Right renal pelvis (tissue), 4 donors: ENCODE data around the gene ENOPH1. TPM values are rescaled to one million over a fixed set of nuclear protein-coding genes. Genes with fewer than 3 reads are reported as not detected.
"Not testable (repeated sequence)": the region's sequence is repeated elsewhere in the genome, so short reads cannot be mapped to it uniquely, and the experiment has no call there.

Experiments
- DNase-seq, 4 donors: peaks; one replicate each; pipeline ENCODE4 v3.0.0-alpha.2; 2013; ENCODE audit warnings: low read depth in 4 of 4, low spot score in 3 of 4, missing footprints in 1 of 4
- polyA plus RNA-seq, 4 donors: library from polyadenylated mRNA; unstranded; fragments of 120-200 nt; gene quantifications; one replicate each; pipeline ENCODE4 v1.2.1, GENCODE V29; 2013; ENCODE audit not compliant: insufficient read length in 4 of 4

ENOPH1 gene
- polyA plus RNA-seq, 4 donors: 73.0 to 89.7 (median 84.5) TPM

DNA sequence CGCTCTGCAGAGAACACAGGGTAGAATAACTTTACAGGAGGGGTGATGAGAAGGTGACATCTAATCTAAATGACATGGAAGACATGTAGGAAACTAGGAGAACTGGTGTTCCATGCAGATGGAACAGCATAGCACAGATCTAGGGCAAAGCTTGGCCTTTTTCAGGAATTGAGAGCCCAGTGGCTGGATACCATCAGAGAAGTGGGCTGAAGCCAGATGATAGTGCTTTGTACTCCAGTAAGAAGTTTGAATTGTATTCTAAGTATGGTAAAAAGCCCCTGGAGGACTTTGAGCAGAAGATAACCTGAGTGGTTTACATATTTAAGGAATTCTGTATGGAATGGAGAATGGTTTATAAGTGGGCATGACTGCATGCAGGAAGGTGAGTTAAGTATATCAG is 32.8 kb downstream of the ENOPH1 start:
- no peak for DNase-seq

DNA sequence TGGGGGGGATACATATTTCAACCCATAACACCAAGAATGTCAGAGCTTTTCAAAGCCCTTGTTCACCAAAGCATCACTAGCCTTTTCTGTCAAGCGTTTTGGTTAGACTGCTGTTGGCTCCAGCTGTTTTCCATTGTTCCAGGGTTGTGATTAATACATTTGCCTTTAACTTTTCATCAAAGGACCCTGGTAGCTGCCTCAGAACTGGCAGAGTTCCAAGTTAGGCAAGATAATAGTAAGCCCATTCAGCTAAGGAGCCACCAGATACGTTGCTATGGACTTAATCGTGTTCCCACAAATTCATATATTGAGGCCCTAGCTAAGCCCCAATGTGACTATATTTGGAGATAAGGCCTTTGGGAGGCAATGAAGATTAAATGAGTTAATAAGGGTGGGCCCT is 37.1 kb downstream of the ENOPH1 start:
- DNase-seq: no peak

DNA sequence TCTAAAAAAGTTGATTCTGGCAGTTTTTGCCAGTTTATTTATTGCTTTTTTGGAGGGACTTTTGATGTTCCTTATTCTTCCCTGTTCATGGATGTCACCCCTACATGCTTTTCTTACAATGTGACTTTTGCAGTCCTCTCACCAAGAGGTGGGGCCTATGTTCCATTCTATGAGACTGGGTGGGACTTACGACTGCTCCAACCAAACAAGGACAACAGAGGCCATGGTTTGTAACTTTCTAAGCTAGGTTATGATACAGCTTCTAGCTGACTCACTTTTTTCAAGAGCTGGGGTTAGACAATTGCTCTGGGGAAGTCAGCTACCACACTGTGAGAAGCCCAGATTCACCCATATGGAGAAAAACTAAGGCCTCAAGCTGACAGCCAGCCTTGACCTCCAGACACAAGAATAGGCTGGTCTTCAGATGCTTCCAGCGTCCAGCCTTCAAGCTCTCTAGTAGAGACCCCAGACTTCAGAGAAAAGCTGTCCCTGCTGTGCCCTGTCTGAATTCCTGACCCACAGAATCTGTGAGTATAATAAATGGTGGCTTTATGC is 39.5 kb downstream of the ENOPH1 start:
- no peak for DNase-seq

DNA sequence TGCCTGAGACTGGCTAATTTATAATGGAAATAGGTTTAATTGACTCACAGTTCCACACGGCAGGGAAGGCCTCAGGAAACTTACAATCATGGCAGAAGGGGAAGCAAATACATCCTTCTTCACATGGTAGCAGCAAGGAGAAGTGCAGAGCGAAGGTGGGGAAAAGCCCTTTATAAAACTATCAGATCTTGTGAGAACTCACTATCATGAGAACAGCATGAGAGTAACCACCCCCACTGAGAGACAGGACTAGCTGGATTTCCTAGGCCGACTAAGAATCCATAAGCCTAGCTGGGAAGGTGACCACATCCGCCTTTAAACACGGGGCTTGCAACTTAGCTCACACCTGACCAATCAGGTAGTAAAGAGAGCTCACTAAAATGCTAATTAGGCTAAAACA is 42.7 kb downstream of the ENOPH1 start:
- DNase-seq: not testable (repeated sequence)

DNA sequence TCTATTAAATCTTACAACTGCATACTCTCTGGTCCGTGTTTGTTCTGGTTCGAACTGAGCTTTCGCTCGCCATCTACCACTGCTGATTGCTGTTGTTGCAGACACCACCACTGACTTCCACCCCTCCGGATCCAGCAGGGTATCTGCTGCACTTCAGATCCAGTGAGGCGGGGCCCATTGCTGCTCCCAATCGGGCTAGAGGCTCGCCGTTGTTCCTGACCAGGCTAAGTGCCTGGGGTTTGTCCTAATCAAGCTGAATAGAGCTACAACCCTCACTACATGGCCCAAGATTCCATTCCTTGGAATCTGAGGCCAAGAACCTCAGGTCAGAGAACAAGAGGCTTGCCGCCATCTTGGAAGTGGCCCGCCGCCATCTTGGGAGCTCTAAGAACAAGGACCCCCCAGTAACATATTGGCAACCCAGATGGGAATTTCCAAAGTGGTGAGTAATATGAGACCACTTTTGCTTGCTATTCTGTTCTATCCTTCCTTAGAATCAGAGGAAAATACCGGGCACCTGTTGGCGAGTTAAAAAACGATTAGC is 43.3 kb downstream of the ENOPH1 start:
- no peak for DNase-seq

DNA sequence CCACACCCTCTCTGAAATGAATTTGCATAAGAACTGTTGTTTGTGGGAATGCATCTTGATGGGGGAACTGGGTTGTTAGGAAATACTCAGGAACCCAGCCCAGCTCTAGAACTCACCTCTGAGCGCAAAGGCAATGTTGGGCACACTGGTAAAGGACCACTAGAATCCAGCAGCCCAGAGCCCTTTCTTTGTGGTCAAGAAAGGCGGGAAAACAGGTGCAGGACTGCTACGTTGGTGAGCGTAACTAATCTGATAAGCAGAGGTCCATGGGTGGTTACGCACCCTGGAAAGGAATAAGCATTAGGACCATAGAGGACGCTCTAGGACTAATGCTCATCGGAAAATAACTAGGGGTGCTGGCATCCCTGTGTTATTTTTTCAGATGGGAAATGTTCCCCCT is 45.5 kb downstream of the ENOPH1 start:
- not testable (repeated sequence) for DNase-seq

DNA sequence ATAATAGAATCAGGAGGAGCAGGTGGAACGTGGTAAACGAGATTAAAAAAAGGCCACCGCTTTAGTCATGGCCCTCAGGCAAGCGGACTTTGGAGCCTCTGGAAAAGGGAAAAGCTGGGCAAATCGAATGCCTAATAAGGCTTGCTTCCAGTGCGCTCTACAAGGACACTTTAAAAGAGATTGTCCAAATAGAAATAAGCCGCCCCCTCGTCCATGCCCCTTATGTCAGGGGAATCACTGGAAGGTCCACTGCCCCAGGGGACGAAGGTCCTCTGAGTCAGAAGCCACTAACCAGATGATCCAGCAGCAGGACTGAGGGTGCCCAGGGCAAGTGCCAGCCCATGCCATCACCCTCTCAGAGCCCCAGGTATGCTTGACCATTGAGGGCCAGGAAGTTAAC is 47.1 kb downstream of the ENOPH1 start:
- not testable (repeated sequence) for DNase-seq

DNA sequence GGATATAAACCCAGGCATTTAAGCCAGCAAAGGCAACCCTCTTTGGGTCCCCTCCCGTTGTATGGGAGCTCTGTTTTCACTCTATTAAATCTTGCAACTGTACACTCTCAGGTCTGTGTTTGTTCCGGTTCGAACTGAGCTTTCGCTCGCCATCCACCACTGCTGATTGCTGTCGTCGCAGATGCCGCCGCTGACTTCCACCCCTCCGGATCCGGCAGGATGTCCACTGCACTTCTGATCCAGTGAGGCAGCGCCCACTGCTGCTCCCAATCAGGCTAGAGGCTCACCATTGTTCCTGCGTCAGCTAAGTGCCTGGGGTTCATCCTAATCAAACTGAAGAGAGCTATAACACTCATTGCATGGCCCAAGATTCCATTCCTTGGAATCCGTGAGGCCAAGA is 49.2 kb downstream of the ENOPH1 start:
- DNase-seq: no peak

DNA sequence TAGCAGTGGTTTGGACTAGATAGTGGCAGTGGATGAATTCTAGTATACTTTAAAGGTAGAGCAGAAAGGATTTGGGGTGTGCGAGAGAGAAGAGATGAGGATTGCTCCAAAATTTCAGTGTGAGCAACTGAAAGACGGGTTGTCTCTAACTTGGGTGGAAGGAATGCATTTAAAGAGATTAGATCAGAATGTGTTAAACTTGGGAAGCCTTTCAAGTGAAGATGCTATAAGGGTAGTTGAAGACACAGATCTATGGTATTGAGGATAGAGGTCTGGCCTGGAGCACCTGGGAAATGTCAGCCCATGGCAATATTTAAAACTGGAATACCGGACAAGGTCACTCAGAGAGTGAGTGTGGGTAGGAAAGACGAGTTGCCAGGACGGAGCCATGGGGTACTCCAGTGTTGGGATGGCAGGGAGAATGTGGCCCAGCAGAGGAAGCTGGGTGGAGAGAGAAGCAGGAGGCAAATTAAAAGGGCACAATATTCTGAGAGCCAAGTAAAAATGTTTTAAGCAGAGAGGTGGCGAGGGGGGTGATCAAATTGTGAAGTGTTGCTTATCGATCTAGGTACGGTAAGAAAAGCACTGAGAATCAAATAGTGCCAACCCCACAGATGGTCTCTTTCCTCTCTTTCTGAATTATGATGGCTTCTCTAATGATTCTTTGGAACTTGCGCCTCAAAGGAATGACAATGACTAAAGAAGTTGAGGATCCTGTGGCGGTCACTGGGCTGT is 50.5 kb downstream of the ENOPH1 start:
- DNase-seq: no peak

DNA sequence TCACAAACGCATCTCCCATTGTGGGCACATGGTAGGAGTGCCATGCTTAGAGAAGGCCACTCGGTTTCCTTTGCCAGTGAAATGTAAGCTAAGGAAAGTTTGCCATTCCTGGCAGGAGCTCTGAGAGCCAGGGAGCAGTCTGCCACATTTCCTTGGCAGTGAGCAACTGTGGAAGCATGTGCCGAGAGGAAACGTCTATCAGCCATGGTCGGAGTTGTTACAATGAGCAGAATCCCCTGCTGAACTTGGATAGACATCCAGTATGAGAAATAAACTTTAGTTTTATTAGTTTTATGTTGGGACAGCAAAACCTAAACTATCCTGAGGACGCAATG is 51.1 kb downstream of the ENOPH1 start:
- DNase-seq: no peak

DNA sequence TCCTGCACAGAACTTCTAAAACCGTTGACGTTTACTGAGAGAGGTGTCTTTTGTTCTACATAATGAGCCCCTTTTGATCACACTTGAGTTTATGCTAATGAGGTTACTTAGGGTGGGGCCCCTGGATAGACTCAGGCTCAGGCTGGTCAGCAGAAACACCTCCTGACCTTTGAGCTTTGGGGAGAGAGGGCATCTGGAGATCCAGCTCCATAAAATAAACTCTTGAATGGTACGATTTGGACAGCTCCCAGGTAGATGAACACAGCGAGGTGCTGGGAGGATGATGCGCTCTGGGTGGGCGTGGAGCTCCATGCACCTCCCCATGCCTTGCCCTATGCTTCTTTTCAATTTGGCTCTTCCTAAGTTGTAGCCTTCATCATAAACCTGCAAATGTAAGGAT is 52.0 kb downstream of the ENOPH1 start:
- no peak for DNase-seq

DNA sequence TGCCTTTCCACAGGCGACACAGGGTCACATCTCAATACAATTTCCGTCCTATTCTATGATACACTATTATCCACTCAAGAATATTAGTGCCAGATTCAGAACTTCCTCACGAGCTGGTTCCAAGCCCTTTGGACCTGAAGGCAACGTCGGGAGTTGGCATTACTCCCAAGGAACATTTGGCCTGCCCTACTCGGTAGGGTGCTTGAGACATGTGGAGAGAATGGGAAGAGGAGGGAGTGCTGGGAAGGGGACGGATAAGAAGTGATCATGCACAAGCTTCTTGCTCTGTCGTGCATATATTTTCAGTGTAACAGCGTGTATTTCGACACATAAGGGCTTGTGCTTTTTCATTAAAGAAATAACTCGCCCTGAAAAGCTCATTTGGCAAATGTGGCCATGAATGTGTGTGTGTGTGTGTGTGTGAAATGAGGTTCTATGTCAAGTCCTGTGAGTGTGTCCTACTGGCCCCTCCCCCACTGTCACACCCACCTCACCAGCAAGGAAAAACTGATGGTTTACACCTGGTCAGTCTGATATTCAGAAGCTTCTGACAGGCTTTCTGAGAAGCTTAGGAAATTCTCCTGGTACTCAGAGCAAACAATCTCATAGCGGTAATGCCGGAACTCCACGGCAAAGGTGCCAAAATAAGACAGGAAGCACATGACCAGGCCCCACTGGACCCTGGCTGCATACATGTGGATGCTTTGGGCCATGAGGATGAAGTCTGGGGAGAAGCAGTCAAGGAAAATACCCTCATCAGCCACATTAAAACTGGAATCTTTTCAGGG is 54.8 kb downstream of the ENOPH1 start:
- DNase-seq: no peak

DNA sequence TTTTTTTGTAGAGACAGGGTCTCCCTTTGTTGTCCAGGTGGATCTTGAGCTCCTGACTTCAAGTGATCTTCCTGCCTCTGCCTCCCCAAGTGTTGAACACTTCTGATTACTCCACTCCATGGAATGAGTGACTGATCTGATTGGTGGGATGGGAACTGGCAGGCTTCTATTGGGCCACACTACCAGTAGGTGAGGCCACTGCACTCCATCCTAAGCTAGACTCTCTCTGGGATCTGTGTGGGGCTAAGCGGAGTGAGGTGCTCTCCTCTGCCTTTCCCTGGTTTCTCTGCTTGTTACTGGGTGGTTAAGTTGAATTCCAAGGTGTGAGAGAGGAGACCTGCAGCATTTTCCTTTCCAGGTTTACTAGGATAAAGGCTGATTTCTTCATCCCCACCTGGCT is 58.7 kb downstream of the ENOPH1 start:
- DNase-seq: no peak

DNA sequence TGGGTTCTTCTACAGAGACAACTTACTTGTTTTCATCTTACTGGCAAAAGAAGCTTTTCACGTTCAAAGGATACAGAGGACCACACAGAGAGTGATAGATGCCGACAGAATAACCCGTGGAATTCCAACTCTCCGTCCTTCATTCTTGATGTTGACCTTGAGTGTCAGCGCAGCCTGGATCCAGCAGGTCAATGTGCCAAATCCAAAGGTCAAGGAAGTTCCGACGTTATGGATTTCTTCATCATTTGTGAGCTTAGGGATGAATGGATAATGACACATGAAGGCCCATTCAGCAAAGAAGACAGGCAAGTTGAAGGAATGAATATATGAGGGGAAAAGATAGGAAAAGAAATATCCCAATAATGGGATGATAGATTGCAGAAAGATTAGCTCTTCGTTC is 59.6 kb downstream of the ENOPH1 start:
- no peak for DNase-seq

DNA sequence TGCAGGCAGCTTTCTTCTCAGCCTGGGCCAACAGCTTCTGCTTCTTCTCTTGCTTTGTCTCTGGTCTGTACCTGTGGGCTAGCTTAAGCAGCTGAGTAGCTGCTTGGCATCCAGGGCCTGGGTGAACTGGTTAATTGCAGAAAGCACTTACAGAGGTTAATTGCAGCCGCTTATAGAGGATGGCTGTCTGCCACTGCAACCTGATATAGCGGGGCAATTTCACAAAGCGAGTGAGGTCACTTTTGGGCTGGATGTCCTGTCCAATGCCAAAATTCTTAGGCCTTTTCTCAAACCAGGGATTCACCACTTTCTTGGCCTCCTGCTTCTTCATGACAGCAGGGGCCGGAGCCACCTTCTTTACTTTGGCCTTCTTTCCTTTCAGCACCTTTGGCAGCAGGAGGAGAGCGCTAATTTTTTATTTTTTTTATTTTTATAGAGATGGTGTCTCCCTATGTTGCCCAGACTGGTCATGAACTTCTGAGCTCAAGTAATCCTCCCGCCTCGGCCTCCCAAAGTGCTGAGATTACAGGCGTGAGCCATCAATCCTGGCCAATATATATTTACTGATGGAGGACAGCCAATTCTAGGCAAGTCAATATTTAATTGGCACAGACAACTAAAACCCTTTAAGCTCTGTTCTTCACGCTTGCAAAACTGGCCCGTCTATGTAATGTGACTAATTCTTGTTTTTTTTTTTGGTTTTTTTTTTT is 61.0 kb downstream of the ENOPH1 start:
- DNase-seq: no peak

DNA sequence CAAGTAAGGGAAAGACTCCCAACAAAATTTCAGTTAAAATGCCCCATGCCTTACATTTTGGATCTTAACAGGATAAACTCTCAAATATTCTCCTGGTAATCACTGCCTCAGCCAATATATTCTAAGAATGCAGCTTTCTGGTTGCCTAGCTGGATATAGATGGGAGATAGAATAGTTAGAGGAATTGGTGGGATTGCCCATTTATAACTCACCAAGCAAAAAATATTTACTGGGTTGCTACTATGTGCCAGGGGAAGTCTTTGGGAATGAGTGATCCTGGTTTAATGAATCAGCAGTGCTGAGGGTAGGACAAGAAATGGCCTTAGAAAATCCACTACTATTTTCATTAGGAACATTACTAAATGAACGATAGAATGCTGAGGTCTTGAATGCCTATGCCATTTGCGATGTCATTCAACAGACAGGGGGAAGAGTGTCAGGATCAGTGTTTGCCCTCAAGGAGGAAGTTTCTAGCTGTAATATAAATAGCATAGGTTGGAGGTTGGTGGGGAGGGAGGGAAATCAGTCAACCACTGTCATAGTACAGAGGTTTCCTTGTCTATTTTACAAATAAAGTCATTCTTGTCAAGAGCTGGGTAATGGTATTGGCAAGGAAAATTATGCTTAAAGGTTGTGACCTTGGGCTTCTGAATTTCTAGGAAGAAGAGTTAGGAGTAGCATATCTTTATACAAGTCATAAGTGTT is 63.5 kb downstream of the ENOPH1 start:
- DNase-seq: no peak

DNA sequence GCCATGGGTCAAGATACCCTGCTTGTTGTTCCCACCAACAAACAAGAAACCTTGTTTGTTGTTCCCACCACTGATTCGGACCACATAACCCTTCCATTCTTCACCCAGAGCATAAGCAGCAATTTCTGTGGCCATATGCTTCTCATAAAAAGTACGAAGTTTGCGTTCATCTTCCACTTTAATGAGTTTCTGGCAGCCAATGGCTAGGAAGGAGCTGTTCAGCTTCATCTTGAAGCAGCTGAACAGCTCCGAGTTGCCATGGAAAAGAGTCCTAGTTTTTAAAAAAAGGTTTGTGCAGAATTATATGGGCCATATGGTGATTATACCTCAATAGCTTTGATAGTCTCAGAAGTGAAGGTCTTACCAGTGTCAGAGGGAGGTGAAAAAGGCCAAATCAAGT is 65.3 kb downstream of the ENOPH1 start:
- DNase-seq: no peak

DNA sequence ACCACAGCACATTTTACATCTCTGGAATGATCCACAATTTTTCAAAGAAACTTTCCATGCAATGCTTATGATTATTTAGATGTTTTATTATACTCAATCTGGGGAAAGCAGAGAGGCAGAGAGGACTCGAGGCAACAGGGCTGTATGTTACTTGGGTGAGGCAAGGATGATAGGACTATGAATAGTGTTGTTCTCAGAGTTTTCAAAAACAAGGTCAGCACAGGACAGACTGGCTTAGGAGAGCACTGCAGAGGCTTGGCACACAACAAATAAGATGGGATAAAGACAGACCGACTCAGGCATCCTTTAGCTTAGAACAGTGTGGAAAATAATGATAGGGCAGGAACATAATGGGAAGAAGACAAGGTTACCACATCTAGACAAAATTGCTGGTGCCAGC is 66.0 kb downstream of the ENOPH1 start:
- no peak for DNase-seq

DNA sequence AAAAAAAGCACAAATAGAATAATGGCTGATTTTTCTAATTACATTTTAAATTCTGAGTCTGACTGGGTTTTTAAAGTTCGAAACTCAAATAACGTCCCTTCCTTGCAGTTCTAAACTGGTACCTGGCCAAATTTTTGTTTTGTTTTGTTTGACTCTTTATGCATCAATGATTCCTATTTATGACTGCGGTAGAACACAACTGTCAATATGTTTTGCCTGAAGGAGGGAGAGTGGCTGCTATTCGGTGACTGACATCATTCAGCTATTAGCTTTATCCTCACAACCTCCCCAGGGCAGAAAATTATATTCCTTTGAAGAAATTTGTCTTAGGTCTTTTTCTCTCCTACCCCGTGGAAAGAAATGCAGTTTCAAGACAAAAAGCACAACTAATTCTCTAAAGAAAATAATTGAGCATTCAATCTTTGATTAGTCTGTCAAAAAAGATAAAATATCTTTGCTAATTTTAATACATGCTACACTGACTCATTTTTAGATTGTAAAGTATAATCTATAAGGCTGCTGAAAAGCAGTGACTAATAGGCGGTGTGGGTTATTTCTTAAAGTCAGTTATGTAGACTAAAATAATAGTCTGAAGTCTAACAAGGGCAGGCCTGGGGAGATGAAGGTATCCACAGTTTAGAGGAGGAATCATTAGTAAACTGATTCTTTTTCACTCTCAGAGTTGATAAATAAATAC is 69.5 kb downstream of the ENOPH1 start:
- DNase-seq: no peak
